Measurements from ENCODE around the gene SANBR.

- no peak for TF ChIP-seq GATA2 (IDR thresholded peaks at IDR 0.05; ENCODE audit: low read depth, low read length)
- no peak for TF ChIP-seq GATA3 (IDR thresholded peaks at IDR 0.05; ENCODE audit: low read depth, low read length)
Measured at GRCh38 chr2:61096438-61096837, 30.8 kb downstream of the SANBR start.

Data from SH-SY5Y (cell line).